K562 (cell line): Measurements from ENCODE around the gene MYO3A.

Experiments used
- BRD9 ChIP-seq: fragments of 450-650 bp; IDR thresholded peaks from 2 replicates; pipeline ENCODE4 v1.6.1; 2018; ENCODE audit warnings: low read depth; ENCODE audit not compliant: partially characterized antibody
- CTCF ChIP-seq, 3 experiments: IDR thresholded peaks in 2 of 3; conservative IDR thresholded peaks in 1 of 3; 2 replicates each; pipeline ENCODE4 v1.5.1; 2011 to 2012; ENCODE audit warnings: low read length in 3 of 3, mild to moderate bottlenecking in 3 of 3, control low read depth in 2 of 3, improper control_type of control experiment in 1 of 3, inconsistent platforms in 1 of 3, low read depth in 1 of 3, mixed read lengths in 1 of 3, moderate library complexity in 1 of 3; ENCODE audit not compliant: insufficient read depth in 2 of 3
- EZH2 ChIP-seq: IDR thresholded peaks from 2 replicates; pipeline ENCODE4 v1.6.1; 2012; ENCODE audit warnings: low read depth, mild to moderate bottlenecking, inconsistent platforms, low read length, borderline replicate concordance
- FOXP4 ChIP-seq: sonication (generic); formaldehyde crosslinking; IDR thresholded peaks from 2 replicates; pipeline ENCODE4 v1.8.0; 2022; ENCODE audit warnings: mild to moderate bottlenecking, missing genetic modification reagents, borderline replicate concordance
- KLF1 ChIP-seq: fragments of 450-650 bp; IDR thresholded peaks from 2 replicates; pipeline ENCODE4 v1.6.1; 2016; ENCODE audit warnings: missing genetic modification characterization, missing compliant biosample characterization
- MAFK ChIP-seq: IDR thresholded peaks from 2 replicates; pipeline ENCODE4 v1.6.1; 2011; ENCODE audit warnings: low read length, improper control_type of control experiment
- POLR2A ChIP-seq: fragments of 450-650 bp; conservative IDR thresholded peaks from 2 replicates; pipeline ENCODE4 v1.6.1; 2016
- POLR2AphosphoS5 ChIP-seq: IDR thresholded peaks from 2 replicates; pipeline ENCODE4 v1.6.1; 2011; ENCODE audit warnings: mild to moderate bottlenecking, low read depth, low read length, moderate library complexity; ENCODE audit not compliant: control insufficient read depth, insufficient read depth
- TSHZ1 ChIP-seq: fragments of 250-450 bp; sonication (Bioruptor Pico); IDR thresholded peaks from 2 replicates; pipeline ENCODE4 v1.4.0; 2020; ENCODE audit warnings: mild to moderate bottlenecking, moderate library complexity
- YY1 ChIP-seq, 3 experiments: IDR thresholded peaks; 2 replicates each; pipeline ENCODE4 v1.6.1; 2011; ENCODE audit warnings: low read length in 2 of 3, mild to moderate bottlenecking in 2 of 3, moderate library complexity in 2 of 3, borderline replicate concordance in 1 of 3, control low read depth in 1 of 3, low read depth in 1 of 3; ENCODE audit not compliant: insufficient read depth in 3 of 3, insufficient replicate concordance in 2 of 3, control insufficient read depth in 1 of 3, insufficient read length in 1 of 3; ENCODE audit errors: extremely low read depth in 1 of 3
- ZNF398 ChIP-seq: fragments of 250-450 bp; sonication (Bioruptor Pico); IDR thresholded peaks from 2 replicates; pipeline ENCODE4 v1.8.0; 2021; ENCODE audit warnings: moderate library complexity, mild to moderate bottlenecking, inconsistent platforms

- no peak for TF ChIP-seq EZH2
- TF ChIP-seq YY1 (IDR thresholded peaks at IDR 0.05; ENCODE audit: borderline replicate concordance in 1 of 3, control insufficient read depth in 1 of 3, extremely low read depth in 1 of 3, insufficient read depth in 3 of 3, insufficient read length in 1 of 3, insufficient replicate concordance in 2 of 3, low read depth in 1 of 3, low read length in 2 of 3): no peak
- TF ChIP-seq POLR2AphosphoS5: no peak
- no peak for TF ChIP-seq FOXP4 (CRISPR knock-in tag)
- TF ChIP-seq BRD9: no peak
- TF ChIP-seq CTCF (IDR thresholded peaks at IDR 0.05 in 2 of 3, conservative IDR thresholded peaks at IDR 0.05 in 1 of 3; ENCODE audit: insufficient read depth in 2 of 3, low read depth in 1 of 3, low read length in 3 of 3): no peak
- no peak for TF ChIP-seq MAFK
- TF ChIP-seq KLF1 (tag): no peak
- TF ChIP-seq ZNF398: no peak
- TF ChIP-seq TSHZ1: no peak
- TF ChIP-seq POLR2A: no peak
Measured at GRCh38 chr10:26046073-26046700, 112.2 kb downstream of the MYO3A start.
